Ammon's horn (tissue), 1 donor: Measurements from ENCODE around the gene TPCN1.

ENCODE experiments used
- DNase-seq: peaks from one replicate; pipeline ENCODE4 v3.0.0-alpha.2; 2016; ENCODE audit warnings: low spot score

TPCN1 gene

DNA sequence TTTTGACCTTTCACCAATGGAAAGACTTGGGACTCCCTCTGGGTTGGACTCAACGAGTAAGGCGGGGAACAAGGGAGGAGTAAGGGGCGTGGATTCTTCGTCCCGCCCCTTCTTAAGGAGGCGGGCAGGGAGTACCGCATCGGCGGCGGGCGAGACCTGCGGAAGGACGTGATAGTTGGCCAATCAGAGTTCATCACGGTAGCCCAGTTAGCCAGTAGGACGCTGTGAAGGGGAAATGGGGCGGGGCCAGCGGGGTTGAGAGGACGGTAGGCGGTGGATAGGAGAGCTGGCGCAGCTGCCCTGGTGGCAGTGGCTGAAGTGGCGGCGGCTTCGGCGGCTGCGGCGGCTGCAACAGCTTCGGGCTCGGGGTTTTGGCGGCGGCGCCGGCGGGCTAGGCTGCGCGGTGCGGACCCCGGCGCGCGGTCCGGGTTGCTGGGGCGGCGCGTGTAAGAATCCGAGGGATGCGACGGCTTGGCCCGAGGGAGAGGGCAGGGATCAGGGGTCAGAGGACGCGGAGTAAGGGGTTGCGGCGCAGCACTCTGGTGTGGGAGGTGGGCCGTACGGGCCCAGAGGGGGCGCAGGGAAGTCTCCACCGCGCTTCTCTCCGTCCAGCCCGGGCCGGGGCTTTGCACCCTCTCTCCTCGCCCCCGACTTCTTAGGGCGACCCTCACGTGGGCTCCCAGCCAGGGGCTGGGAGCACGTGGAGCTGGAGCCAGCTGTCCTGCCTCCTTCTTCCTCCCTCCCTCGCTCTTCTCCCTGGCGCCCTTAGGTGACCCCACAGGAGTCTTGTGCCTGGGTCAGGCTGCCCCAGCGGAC, at the start of gene TPCN1:
Gene TPCN1 (plus strand): TSS at position 284 of the 816 bp plus-strand sequence. CDS start 5,389 bp downstream, outside the sequence.
- DNase-seq, result peak; percentile 100

DNA sequence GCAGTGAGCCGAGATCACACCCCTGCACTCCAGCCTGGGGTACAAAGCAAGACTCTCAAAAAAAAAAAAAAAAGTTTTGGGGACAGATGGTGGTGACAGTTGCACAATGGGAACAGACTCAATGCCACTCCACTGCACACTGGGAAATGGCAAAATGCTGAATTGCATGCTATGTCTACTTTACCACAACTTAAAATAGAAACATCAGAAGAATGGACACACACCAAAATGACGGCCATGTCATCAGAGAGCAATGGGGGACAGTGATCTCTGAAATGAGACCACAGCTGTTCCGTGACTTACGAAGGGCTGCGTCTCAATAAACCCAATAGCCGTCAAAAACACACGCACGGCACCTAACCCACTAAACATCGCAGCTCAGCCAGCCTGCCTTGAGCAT, 49.7 kb upstream of the TPCN1 start:
- no peak for DNase-seq

DNA sequence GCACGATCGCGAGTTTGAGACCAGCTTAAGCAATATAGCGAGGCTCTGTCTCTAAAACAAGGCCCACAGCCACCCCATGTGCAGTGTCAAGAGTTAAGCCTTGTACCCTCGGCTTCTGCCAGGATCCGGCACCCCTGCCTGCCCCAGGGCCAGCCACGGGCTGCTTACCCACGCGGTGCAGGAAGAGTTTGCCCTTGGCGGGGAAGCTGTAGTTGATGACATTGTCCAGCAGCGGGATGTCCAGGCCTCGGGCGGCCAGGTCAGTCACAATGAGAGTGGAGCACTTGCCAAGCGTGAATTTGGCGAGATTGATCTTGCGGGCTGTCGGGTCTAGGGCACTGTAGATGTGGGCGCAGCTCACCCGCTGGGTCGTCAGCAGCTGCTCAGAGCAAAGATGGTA, 49.1 kb upstream of the TPCN1 start:
- no peak for DNase-seq

DNA sequence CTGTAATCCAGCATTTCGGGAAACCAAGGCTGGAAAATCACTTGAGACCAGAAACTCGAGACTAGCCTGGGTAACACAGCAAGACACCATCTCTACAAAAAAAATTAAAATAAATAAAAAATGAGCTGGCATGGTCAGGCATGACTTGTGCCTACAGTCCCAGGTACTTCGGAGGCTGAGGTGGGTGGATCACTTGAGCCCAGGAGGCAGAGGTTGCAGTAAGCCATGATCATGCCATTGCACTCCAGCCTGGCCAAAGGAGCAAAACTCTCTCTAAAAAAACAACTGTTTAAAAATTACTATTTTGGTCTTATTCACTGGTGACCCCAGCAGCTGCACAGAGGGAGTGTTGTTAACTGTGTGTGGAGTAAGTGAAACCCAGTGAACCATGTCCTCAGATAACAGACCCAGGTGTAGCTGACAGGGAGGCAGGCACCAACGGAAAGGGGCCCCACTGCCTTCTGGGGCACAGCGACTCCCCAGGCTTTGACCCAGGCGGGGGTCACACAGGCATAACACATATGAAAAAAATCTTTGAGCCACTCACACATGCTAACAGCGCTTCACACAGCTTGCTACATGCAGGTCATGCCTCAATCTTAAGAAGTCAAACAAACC, 48.1 kb upstream of the TPCN1 start:
- no peak for DNase-seq

DNA sequence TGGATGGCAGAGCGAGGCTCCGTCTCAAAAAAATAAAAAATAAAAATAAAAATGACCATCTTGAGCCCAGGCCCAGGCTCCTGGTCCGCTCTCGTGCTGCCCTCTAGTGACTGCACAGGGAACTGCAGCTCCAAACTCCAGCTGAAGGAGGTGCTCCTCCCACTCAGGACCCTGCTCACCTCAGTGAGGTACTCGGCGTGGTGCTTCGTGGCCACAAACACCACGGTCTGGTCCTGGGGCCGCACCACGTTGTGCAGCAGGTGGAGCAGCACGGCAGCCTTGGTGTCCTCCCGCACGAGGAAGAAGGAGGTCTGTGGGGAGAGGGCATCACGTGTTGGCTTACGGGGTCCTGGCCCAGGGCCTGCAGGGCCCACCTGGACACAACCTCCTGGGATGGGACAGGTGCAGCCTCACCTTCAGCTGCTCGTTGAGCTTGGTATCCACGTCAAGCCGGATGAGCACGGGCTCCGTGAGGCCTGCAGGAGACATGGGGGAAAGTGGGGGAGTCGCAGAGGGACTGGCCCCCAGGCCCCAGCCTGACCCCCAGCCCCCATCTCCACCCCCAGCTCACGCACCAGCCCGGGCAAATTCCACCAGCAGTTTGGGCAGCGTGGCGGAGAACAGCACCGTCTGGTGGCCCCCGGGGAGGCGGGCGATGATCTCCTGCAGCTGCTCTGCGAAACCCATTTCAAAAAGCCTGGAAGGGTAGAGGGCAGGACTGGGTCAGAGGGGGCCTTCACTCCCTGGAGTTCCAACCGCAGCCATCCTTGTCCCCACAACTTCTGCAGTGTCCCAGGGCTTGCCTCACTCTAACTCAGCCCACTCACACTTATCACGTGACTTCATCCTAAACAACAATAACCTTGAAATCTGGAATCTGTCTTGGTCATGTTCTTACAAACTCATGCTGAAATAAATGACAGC, 46.5 kb upstream of the TPCN1 start:
- peak; percentile 76 for DNase-seq

DNA sequence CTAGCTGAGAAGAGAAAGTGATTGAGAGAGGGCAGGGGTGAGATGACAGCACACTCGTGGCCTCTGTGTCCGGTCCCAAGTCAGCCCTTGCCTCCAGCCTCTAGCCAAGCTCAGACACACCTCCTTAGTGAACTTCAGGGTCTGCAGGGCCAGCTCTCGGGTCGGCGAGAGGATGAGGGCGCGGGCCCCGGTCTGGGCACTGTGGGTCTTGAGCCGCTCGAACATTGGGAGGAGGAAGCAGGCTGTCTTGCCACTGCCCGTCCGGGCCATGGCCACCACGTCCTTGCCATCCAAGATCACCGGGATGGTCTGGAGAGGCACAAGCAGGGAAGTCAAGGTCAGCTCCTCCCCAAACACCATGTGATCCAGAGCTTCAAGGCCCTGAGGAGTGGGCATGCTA, 42.2 kb upstream of the TPCN1 start:
- DNase-seq, result no peak

DNA sequence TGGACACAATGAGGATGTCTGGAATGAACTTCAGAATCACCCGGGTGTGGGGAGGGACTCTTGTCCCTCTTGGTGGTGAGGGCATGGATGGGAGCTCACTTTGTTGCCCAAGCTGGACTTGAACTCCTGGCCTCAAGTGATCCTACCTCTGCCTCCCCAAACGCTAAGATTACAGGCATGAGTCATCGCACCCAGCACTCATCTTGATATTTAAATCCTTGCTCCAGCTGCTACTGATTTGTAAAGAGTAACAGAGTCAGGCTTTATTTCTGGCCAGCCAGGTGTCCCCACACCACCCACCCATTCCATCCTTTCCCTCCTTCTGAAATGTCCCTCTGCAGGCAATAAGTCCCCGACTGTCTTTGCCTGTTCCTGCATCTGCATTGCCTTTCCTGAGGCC, 40.9 kb upstream of the TPCN1 start:
- DNase-seq, result no peak

DNA sequence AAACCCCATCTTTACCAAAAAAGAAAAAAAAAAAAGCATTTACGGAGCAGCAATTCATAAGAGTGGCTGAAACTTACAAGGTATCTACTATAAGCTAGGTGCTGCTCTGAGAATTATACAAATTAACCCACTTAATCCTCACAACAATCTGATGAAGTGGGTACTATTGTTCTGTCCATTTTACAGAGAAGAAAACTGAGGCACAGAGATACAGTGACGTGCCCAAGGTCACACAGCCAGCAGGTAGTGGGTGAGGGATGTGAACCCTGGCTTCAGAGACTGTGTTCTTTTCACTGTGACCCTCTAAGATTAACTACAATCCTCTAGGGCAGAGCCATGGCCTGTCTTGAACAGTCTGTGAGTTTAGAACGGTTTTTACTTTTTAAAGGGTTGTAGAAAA, 39.3 kb upstream of the TPCN1 start:
- no peak for DNase-seq

DNA sequence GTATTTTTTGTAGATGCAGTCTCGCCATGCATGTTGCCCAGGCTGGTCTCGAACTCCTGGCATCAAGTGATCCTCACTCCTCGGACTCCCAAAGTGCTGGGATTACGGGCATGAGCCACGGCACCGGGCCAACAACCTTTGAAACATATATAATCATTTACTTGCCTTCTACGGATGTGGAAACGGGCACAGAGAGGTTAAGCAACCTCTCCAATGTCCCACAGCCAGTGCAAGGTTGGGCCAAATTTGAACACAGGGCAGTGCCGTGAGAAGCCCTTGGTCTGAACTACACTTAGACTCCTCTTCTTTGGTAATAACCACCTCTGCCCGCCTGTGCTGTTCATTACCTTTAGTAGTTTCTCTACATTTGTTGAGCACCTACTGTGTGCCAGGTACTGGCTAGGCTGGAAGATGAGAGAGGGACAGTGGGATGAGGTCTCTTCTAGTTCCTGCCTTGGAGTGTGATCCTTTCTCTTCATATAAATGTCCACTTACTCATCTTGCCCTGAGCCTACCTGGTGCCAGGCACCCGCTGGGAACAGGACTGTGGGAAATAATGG, 38.2 kb upstream of the TPCN1 start:
- no peak for DNase-seq

DNA sequence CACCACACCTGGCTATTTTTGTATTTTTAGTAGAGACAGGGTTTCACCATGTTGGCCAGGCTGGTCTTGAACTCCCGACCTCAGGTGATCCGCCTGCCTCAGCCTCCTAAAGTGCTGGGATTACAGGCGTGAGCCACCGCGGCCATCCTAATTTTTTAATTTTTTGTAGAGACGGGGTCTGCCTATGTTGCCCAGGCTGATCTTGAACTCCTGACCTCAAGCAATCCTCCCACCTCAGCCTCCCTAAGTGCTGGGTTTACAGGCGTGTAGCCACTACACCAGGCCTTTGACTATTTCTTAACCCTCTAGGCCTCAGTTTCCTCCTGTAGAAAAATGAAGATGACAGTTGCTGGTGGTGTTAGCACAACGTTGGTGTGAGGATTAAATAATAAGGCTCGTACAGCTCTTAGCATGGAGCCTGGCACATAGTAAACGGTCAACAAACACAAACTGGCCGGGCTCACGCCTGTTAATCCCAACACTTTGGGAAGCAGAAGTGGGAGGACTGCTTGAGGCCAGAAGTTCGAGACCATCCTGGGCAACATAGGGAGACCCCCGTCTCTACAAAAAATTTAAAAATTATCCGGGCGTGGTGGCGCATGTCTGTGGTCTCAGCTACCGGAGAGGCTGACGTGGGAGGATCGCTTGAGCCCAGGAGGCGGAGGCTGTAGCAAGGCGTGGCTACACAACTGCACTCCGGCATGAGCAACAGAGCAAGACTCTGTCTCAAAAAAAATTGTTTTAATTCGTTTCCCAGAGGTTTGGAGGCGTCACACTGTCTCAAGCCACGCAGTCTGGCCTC, 37.0 kb upstream of the TPCN1 start:
- no peak for DNase-seq

DNA sequence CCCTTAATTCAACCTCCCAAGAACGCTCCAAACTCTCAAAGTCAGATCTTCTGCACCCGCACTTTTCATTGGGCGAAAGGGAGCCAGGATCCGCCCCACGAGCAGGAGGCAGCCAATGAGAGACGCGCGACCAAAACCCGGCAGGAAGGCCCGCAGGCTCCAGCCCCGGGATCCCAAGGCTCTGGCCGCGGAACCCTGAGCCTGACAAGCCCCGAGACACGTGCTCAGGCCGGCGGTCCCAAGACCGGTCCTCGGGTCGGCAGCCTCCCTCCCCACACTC, 36.4 kb upstream of the TPCN1 start:
- peak; percentile 91 for DNase-seq

DNA sequence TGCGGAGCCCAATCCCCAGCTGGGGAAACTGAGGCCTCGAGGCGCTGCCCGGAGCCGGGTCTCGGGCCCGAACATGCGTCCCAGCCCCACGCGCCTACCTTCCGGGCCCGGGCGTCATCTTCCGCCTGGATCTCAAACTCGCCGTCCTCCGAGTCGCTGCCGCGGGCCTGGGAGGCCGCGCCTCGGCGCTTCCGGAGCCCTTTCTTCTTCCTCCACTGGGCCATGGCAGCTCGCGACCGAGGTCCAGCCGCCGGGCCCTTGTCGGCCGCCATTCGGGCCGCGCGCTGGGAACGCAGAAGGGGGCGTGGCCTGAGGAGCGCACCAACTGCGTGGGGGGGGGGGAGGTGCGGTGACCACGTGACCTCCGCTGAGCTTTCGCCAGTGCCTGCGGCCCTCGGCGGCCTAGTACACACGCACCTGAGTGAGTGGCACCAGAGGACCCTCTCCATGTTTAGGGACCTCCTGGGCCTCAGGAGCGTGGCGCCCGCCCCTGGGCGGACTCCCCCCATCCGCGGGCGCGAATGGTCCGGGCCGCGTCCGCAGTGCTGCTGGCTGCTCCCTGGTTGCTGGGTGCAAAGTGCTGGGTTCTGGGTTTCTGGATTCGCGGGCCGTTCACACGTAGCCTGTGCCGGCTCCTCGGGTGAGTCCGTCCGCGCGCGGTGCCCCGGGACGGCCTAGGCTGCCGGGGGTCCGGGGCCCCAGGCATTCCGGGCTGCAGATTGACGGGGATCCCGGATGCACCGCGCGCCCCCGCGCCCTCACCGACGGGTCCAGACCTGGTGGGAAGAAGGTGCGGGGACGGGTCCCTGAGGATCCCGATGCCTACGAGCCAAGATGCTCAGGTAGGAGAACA, 35.9 kb upstream of the TPCN1 start, which contains the start of the genes DDX54 and RITA1:
Gene DDX54 (minus strand): TSS at position 299 of the 853 bp plus-strand sequence. CDS start 27 bp downstream, at position 272.
Gene RITA1 (plus strand): TSS at position 542 of the 853 bp plus-strand sequence. CDS start 1,026 bp downstream, outside the sequence.
- DNase-seq, result peak; percentile 79

DNA sequence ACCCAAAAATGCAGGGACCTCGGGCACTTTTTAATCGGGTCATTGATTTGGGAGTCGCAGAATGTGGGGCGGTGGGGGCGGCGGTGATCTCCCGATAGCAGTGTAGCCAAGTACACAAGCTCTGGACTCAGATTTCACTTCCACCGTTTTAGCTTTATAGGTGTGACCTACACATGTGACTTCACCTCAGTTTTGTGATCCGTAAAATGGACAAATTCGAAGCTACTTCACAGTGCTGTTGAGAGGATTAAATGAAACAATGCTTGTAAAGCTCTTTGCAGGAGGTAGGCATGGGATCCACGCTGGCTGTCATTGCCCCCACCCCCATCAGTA, 35.3 kb upstream of the TPCN1 start:
- DNase-seq, result no peak

DNA sequence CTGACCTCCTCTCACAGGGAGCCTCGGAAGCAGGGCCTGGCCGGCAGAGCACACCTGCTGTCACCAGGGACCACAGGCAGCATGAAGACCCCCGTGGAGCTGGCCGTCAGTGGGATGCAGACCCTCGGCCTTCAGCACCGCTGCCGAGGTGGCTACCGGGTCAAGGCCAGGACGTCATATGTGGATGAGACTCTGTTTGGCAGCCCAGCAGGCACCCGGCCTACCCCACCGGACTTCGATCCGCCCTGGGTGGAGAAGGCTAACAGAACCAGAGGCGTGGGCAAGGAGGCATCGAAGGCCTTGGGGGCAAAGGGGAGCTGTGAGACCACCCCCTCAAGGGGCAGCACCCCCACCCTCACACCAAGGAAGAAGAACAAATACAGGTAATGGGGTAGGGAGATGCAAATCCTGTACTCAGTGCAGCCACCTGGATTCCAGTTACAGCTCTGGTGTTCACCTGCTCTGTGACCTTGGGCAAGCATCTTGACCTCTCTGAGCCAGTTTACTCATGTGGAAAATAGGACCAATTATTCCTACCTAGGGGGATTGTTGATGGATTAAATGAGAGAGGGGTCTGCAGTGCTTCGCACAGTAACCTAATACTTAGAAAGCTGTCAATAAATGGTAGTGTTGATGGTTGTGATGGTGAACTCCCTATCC, 34.5 kb upstream of the TPCN1 start:
- no peak for DNase-seq

DNA sequence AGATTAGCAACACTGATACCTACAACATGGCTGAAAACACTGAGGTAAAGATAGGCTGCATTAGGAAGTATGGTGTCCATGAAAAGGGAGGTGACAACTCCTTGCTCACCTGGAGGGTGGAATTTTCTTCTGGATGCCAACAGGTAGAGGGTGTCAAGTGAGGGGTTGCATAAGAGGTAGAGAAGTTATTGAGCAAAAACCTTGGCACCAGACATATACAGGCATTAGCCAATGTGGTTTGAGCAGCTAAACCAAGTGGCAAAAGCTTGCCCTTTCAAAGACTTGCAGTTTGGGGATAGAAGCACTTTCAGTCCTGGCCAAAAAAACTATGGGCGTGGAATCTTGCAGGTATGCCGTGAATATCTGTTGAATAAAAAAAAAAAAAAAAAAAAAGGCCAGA, 31.9 kb upstream of the TPCN1 start:
- DNase-seq, result no peak

DNA sequence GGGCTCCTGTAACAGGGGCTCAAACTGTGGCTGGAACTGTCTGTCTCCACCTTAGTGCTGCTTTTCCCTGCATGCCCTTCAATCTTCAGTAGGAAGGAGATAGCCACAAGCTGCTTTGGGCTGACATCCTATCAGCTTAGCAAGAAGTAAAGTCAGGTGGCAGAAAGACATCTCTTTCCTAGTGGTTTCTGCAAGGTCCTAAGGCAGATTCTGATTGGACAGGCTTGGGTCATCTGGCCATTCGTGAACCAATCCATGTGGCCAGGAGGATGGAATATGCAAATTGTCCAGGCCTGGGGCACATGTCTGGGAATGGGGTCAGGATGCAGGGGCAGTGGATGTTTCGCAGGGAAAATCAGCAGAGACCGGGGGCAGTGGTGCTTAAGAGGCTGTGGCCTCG, 30.5 kb upstream of the TPCN1 start:
- DNase-seq, result no peak

DNA sequence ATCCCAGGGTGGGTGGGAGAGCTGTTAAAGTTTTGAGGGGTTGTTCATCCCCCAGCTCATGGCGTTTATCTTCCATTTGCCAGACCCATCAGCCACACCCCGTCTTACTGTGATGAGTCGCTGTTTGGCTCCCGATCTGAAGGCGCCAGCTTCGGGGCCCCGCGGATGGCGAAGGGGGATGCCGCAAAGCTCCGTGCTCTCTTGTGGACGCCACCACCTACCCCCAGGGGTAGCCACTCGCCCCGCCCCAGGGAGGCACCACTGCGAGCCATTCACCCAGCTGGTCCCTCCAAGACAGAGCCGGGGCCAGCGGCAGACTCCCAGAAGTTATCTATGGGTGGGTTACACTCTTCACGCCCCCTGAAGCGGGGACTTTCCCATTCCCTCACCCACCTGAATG, 30.0 kb upstream of the TPCN1 start:
- DNase-seq, result no peak

DNA sequence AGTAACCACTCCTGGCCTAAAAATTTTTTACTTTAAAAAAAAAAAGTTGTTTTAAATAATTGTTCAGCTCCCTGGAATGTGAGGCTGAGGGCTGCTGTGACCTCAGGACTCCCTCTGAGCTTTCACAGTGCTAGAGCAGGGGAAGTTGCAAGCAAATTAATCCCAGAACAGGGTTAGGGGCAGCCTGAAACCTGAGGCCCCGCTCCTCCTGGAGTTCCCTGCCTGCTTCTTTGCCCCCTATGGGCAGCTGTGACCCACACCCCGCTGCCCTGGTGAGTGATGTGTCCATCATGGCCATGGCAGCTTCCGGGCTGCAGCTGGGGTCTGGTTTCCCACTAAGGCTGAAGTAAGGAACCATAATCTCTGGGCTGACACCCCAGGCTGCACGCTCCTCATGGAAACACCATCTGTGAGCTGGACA, 26.3 kb upstream of the TPCN1 start:
- DNase-seq, result no peak

DNA sequence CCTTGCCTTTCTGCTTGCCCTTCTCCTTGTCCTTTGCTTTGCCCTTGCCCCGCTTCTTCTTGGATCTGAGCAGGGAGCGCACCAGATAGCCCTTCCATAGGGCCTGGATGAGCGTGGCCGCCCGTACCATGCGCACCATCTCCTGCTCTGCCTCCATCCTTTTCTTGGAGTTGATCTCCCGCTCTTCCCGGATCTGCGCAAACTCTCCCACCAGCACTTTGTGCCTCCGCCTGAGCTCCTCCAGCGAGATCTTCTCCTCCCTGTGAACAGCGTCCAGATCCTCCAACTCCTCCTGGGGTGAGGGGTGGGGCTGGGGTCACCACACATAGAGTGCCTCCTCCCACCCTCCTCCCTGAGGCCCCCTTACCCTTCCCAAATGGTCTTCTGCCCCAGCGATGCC, 25.7 kb upstream of the TPCN1 start:
- DNase-seq, result no peak

DNA sequence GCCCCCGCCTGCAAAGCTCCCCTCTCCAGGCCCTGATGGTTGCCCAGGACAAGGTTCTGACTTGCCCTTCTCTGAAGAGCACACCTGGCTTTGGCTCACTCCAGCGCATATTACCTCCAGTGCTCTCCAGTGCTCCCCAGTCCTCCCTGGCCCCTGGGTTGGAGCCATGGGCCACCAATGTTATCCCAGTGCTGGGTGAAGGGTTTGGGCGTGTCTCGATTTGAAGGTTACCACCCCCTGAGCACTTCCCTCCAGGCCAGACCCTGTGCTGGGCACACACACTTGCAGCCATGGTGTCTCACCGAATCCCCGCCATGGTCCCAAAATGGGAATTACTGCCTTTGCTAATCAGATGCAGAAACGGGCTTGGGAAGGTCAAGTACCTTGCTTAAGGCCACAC, 24.7 kb upstream of the TPCN1 start:
- DNase-seq, result no peak
